Measurements from ENCODE around the gene WDR44.

- no peak for TF ChIP-seq CEBPB (IDR thresholded peaks at IDR 0.05; ENCODE audit: borderline replicate concordance in 1 of 2, low read depth in 2 of 2, low read length in 2 of 2)
- no peak for TF ChIP-seq EZH2 (IDR thresholded peaks at IDR 0.05; ENCODE audit: borderline replicate concordance, control insufficient read depth, low read depth, low read length)
- no peak for TF ChIP-seq CBX5 (IDR thresholded peaks at IDR 0.05; ENCODE audit: low read depth)
- TF ChIP-seq SP1 (IDR thresholded peaks at IDR 0.05; ENCODE audit: low read depth, low read length): no peak
- TF ChIP-seq POLR2A (IDR thresholded peaks at IDR 0.05; ENCODE audit: low read depth, low read length): no peak
- TF ChIP-seq CREM (IDR thresholded peaks at IDR 0.05; ENCODE audit: low read depth): no peak
- no peak for TF ChIP-seq CTCF (IDR thresholded peaks at IDR 0.05 in 2 of 3, conservative IDR thresholded peaks at IDR 0.05 in 1 of 3; ENCODE audit: control insufficient read depth in 2 of 3, extremely low read depth in 1 of 3, insufficient read depth in 1 of 3, low read depth in 3 of 3, low read length in 3 of 3)
- TF ChIP-seq NFYB (IDR thresholded peaks at IDR 0.05; ENCODE audit: insufficient read depth, low read depth, low read length): no peak
- no peak for TF ChIP-seq EP300 (IDR thresholded peaks at IDR 0.05; ENCODE audit: borderline replicate concordance in 1 of 2, control insufficient read depth in 1 of 2, low read depth in 2 of 2, low read length in 2 of 2)
- TF ChIP-seq ATF7 (IDR thresholded peaks at IDR 0.05; ENCODE audit: low read depth): no peak
- no peak for TF ChIP-seq MLLT1 (IDR thresholded peaks at IDR 0.05)
- no peak for TF ChIP-seq CHD2 (IDR thresholded peaks at IDR 0.05; ENCODE audit: borderline replicate concordance, low read depth, low read length)
- TF ChIP-seq MAX (IDR thresholded peaks at IDR 0.05; ENCODE audit: low read depth, low read length): no peak
- no peak for TF ChIP-seq GATAD2B (conservative IDR thresholded peaks at IDR 0.05; ENCODE audit: low read depth)
Measured at GRCh38 chrX:118338930-118339329, 7.0 kb upstream of the WDR44 start.

All from GM12878 (cell line).